Measurements from ENCODE around the gene MDC1. TPM values are rescaled to one million over a fixed set of nuclear protein-coding genes. Genes with fewer than 3 reads are reported as not detected.

MDC1 gene
- total RNA-seq, 1 experiment from 2014 or later, result 53.4 TPM

- ChIA-PET POLR2A (ENCODE audit: low non-redundant PET) (interaction anchor here (1.0 kb wide), 1 partner anchor 47 kb away, joined by 4 read pairs; no protein-coding TSS in a partner anchor), CTCF (interaction anchor here (1.0 kb wide), 1 partner anchor 14 kb away, joined by 3 read pairs; no protein-coding TSS in a partner anchor)
- no peaks in the 10 kb centered on the region for H3K27me3 ChIP-seq (replicated peaks; ENCODE audit: insufficient read depth, low read depth, low read length, poor library complexity)
- peak overlapping the region; percentile 88 for H3K4me3 ChIP-seq (ENCODE audit: low read depth, low read length, poor library complexity, severe bottlenecking)
- peaks cover 62% of the 10 kb centered on the region for H3K4me1 ChIP-seq (ENCODE audit: insufficient read depth, low read length, poor library complexity, severe bottlenecking)
- no peaks in the 10 kb centered on the region for H3K9me3 ChIP-seq (ENCODE audit: low read depth, low read length, poor library complexity, severe bottlenecking)
- intact Hi-C loops (cut with micrococcal nuclease; ENCODE audit: unreplicated experiment), result no loop called here
- DNase-seq (ENCODE audit: low spot score), result peak; percentile 91
- BruUV-seq (replicated peaks), result no TSS peak
- H3K36me3 ChIP-seq (ENCODE audit: insufficient read depth, low read length, poor library complexity, severe bottlenecking), result no peaks in the 10 kb centered on the region
- H3K27ac ChIP-seq (ENCODE audit: low read depth, low read length, poor library complexity, severe bottlenecking), result peak overlapping the region; percentile 80
- no peak for TF ChIP-seq CTCF (conservative IDR thresholded peaks at IDR 0.05; ENCODE audit: low read depth, low read length)
- no peak for TF ChIP-seq EZH2 (IDR thresholded peaks at IDR 0.05; ENCODE audit: borderline replicate concordance, low read depth, low read length, poor library complexity, severe bottlenecking)
These were observed 30.0 kb downstream of the MDC1 start for GRCh38 chr6:30686908-30687658.

- no peaks in the 10 kb centered on the region for H3K9me3 ChIP-seq (ENCODE audit: low read depth, low read length, poor library complexity, severe bottlenecking)
- peaks cover 60% of the 10 kb centered on the region for H3K4me1 ChIP-seq (ENCODE audit: insufficient read depth, low read length, poor library complexity, severe bottlenecking)
- CTCF ChIA-PET, result no interaction called here
- intact Hi-C loops (cut with micrococcal nuclease; ENCODE audit: unreplicated experiment), result no loop called here
- no peak for TF ChIP-seq EZH2 (IDR thresholded peaks at IDR 0.05; ENCODE audit: borderline replicate concordance, low read depth, low read length, poor library complexity, severe bottlenecking)
- no peaks in the 10 kb centered on the region for H3K27me3 ChIP-seq (replicated peaks; ENCODE audit: insufficient read depth, low read depth, low read length, poor library complexity)
- POLR2A ChIA-PET (ENCODE audit: low non-redundant PET), result no interaction called here
- DNase-seq (ENCODE audit: low spot score), result peak; percentile 72
- H3K36me3 ChIP-seq (ENCODE audit: insufficient read depth, low read length, poor library complexity, severe bottlenecking), result no peaks in the 10 kb centered on the region
- H3K27ac ChIP-seq (ENCODE audit: low read depth, low read length, poor library complexity, severe bottlenecking), result peak within 1 kb of the TSS; percentile 80
- BruUV-seq (replicated peaks), result TSS peak; percentile 16
- H3K4me3 ChIP-seq (ENCODE audit: low read depth, low read length, poor library complexity, severe bottlenecking), result peak within 1 kb of the TSS; percentile 88
These were observed 30.8 kb downstream of the MDC1 start, which contains the start of gene PPP1R18 for GRCh38 chr6:30686009-30686907. Gene PPP1R18 (minus strand): TSS chr6:30686645. CDS start chr6:30686018, 627 bp downstream.

GRCh38 chr6:30685157-30686008 lies 31.7 kb downstream of the MDC1 start:
- TF ChIP-seq EZH2 (IDR thresholded peaks at IDR 0.05; ENCODE audit: borderline replicate concordance, low read depth, low read length, poor library complexity, severe bottlenecking) (no peak), CTCF (conservative IDR thresholded peaks at IDR 0.05; ENCODE audit: low read depth, low read length) (peak; percentile 29)
- Histone ChIP-seq H3K4me1 (ENCODE audit: insufficient read depth, low read length, poor library complexity, severe bottlenecking) (peaks cover 57% of the 10 kb centered on the region), H3K4me3 (ENCODE audit: low read depth, low read length, poor library complexity, severe bottlenecking) (peak overlapping the region; percentile 88), H3K27me3 (replicated peaks; ENCODE audit: insufficient read depth, low read depth, low read length, poor library complexity) (no peaks in the 10 kb centered on the region), H3K9me3 (ENCODE audit: low read depth, low read length, poor library complexity, severe bottlenecking) (no peaks in the 10 kb centered on the region), H3K27ac (ENCODE audit: low read depth, low read length, poor library complexity, severe bottlenecking) (peak overlapping the region; percentile 80), H3K36me3 (ENCODE audit: insufficient read depth, low read length, poor library complexity, severe bottlenecking) (no peaks in the 10 kb centered on the region)
- no TSS peak for BruUV-seq (replicated peaks)
- ChIA-PET CTCF (no interaction called here), POLR2A (ENCODE audit: low non-redundant PET) (no interaction called here)
- intact Hi-C loops (cut with micrococcal nuclease; ENCODE audit: unreplicated experiment), result no loop called here
- no peak for DNase-seq (ENCODE audit: low spot score)

Data from A673 (cell line).